DMS53 treated with DMSO at 0.1 percent for 48 hours (cell line): Measurements from ENCODE around the gene MGRN1.

Source experiments
- DNase-seq: peaks from one replicate; lab custom pipeline; 2025; ENCODE audit not compliant: unreplicated experiment; lab: John Stamatoyannopoulos, UW

The MGRN1 gene

GRCh38 chr16:4673387-4674046 is 48.9 kb downstream of the MGRN1 start:
- no peak for DNase-seq

- no peak for DNase-seq
Measured at GRCh38 chr16:4674926-4675530, 50.4 kb downstream of the MGRN1 start.

- DNase-seq: no peak
Measured at GRCh38 chr16:4675864-4676786, 51.5 kb downstream of the MGRN1 start.

GRCh38 chr16:4676831-4677230 is 52.2 kb downstream of the MGRN1 start:
- DNase-seq: no peak

- DNase-seq: no peak
Measured at GRCh38 chr16:4677390-4677789, 52.8 kb downstream of the MGRN1 start.

- no peak for DNase-seq
Measured at GRCh38 chr16:4677994-4678393, 53.4 kb downstream of the MGRN1 start.

GRCh38 chr16:4678596-4678995 is 54.0 kb downstream of the MGRN1 start:
- no peak for DNase-seq

GRCh38 chr16:4679156-4679849 is 54.7 kb downstream of the MGRN1 start:
- DNase-seq: no peak

GRCh38 chr16:4679850-4680636 is 55.4 kb downstream of the MGRN1 start:
- DNase-seq: no peak

- DNase-seq: no peak
Measured at GRCh38 chr16:4680673-4681470, 56.2 kb downstream of the MGRN1 start.

GRCh38 chr16:4681471-4682083 is 57.0 kb downstream of the MGRN1 start:
- no peak for DNase-seq

- no peak for DNase-seq
Measured at GRCh38 chr16:4682084-4682591, 57.5 kb downstream of the MGRN1 start.

- no peak for DNase-seq
Measured at GRCh38 chr16:4682616-4683254, 58.1 kb downstream of the MGRN1 start.

GRCh38 chr16:4683255-4684057 is 58.8 kb downstream of the MGRN1 start:
- no peak for DNase-seq

GRCh38 chr16:4684058-4684715 is 59.6 kb downstream of the MGRN1 start:
- no peak for DNase-seq

- DNase-seq: no peak
Measured at GRCh38 chr16:4684763-4685162, 60.1 kb downstream of the MGRN1 start.

- DNase-seq: no peak
Measured at GRCh38 chr16:4685292-4685691, 60.7 kb downstream of the MGRN1 start.
